A549 treated with GW870086 at 1 μM for 4 hours (cell line): ENCODE measurements around the gene SMIM20. TPM values are rescaled to one million over a fixed set of nuclear protein-coding genes. Genes with fewer than 3 reads are reported as not detected.

Source experiments
- total RNA-seq: library from RNA; stranded (reverse); fragments of 200-300 nt; extraction: Qiagen RNA extraction; gene quantifications from 5 replicates; pipeline ENCODE4 v1.2.3, GENCODE V29; 2022; ENCODE audit warnings: low read depth

SMIM20 gene
- total RNA-seq: 24.1 to 27.6 TPM (median 25.3 TPM) in 5 replicates

GRCh38 chr4:25913851-25914669, at the start of gene SMIM20:
Gene SMIM20, plus strand, starts transcription at chr4:25914220. Its CDS starts 94 bp downstream, at chr4:25914314.

Other genes starting within 250 kb of the SMIM20 start
- gene SEL1L3, start 51.2 kb upstream of the SMIM20 start, total RNA-seq: 23.9 to 26.0 TPM (median 24.9 TPM) in 5 replicates